Thyroid gland (tissue), 4 donors: Measurements from ENCODE around the gene TSGA10. TPM values are rescaled to one million over a fixed set of nuclear protein-coding genes. Genes with fewer than 3 reads are reported as not detected.
A peak's percentile ranks its signal among the peaks of the same experiment; 100 is the strongest.

Experiments used
- DNase-seq, 2 donors: peaks; one replicate each; pipeline ENCODE4 v3.0.0-alpha.2; 2019
- H3K27ac ChIP-seq, 3 donors: fragments of 200-600 bp; sonication (generic); 1 replicate in 2 of 3; 2 replicates in 1 of 3; pipeline ENCODE4 v1.5.1; 2016 to 2019; ENCODE audit warnings: mild to moderate bottlenecking in 1 of 3, moderate library complexity in 1 of 3
- H3K27me3 ChIP-seq: fragments of 200-600 bp; sonication (generic); one replicate; pipeline ENCODE4 v1.5.1; 2019
- H3K36me3 ChIP-seq, 2 donors: fragments of 200-600 bp; sonication (generic); one replicate each; pipeline ENCODE4 v1.5.1; 2016 to 2019
- H3K4me1 ChIP-seq, 2 donors: fragments of 200-600 bp; sonication (generic); one replicate each; pipeline ENCODE4 v1.5.1; 2017 to 2019
- H3K4me3 ChIP-seq, 3 donors: fragments of 200-600 bp; sonication (generic); replicated peaks in 1 of 3; 1 replicate in 2 of 3; 2 replicates in 1 of 3; pipeline ENCODE4 v1.5.1; 2016; ENCODE audit warnings: mild to moderate bottlenecking in 1 of 3
- H3K9me3 ChIP-seq: fragments of 200-600 bp; sonication (generic); one replicate; pipeline ENCODE4 v1.5.1; 2017
- CTCF ChIP-seq, 6 experiments: fragments of 200-600 bp in 3 of 6; fragments of 450-650 bp in 3 of 6; sonication (generic) in 3 of 6; IDR thresholded peaks; one replicate each; pipeline ENCODE4 v1.5.1; 2016 to 2019; ENCODE audit warnings: antibody characterized with exemption in 6 of 6, mild to moderate bottlenecking in 2 of 6, inconsistent platforms in 1 of 6, moderate library complexity in 1 of 6
- POLR2A ChIP-seq, 2 donors: fragments of 450-650 bp; IDR thresholded peaks; one replicate each; pipeline ENCODE4 v1.6.1; 2017; ENCODE audit warnings: antibody characterized with exemption in 2 of 2, mild to moderate bottlenecking in 2 of 2, moderate library complexity in 1 of 2
- WGBS, 2 donors: methylation state at CpG; one replicate each; pipeline ENCODE4 v1.1.5; 2017; 5-methylcytosine and 5-hydroxymethylcytosine counted together
- intact Hi-C: fragments of 100-400 bp; cut with DNase I; formaldehyde crosslinking; loops from one replicate; pipeline ENCODE4 v1.15.1; 2023
- total RNA-seq, 4 donors: library from RNA; depleted of rRNA; stranded (reverse); fragments of >200 nt; gene quantifications; one replicate each; pipeline ENCODE4 v1.2.3, GENCODE V29; 2016

The TSGA10 gene
- total RNA-seq, 4 donors from 2014 or later: 16.5 to 35.0 (median 30.7) TPM

- Histone ChIP-seq H3K27me3 (no peaks in the 10 kb centered on the region), H3K4me3 (peak overlapping the region; percentile 68 to 80 (median 80)), H3K36me3 (no peaks in the 10 kb centered on the region), H3K4me1 (peaks cover 14 to 30% of the 10 kb centered on the region in 2 donors), H3K27ac (no peak overlapping the region), H3K9me3 (no peaks in the 10 kb centered on the region)
- no peak for TF ChIP-seq CTCF (IDR thresholded peaks at IDR 0.05)
- no peak for TF ChIP-seq POLR2A (IDR thresholded peaks at IDR 0.05)
- intact Hi-C loops: loop anchor here (10.0 kb wide), 1 partner anchor 153 kb away; the partner anchor contains the start of genes EIF5B and TXNDC9
- 2 to 5% methylated on average over 4 of the region's 4 CpGs for WGBS, 2 donors
- no peak for DNase-seq
Observed at GRCh38 chr2:99181624-99182000, 26.9 kb upstream of the TSGA10 start.

DNA sequence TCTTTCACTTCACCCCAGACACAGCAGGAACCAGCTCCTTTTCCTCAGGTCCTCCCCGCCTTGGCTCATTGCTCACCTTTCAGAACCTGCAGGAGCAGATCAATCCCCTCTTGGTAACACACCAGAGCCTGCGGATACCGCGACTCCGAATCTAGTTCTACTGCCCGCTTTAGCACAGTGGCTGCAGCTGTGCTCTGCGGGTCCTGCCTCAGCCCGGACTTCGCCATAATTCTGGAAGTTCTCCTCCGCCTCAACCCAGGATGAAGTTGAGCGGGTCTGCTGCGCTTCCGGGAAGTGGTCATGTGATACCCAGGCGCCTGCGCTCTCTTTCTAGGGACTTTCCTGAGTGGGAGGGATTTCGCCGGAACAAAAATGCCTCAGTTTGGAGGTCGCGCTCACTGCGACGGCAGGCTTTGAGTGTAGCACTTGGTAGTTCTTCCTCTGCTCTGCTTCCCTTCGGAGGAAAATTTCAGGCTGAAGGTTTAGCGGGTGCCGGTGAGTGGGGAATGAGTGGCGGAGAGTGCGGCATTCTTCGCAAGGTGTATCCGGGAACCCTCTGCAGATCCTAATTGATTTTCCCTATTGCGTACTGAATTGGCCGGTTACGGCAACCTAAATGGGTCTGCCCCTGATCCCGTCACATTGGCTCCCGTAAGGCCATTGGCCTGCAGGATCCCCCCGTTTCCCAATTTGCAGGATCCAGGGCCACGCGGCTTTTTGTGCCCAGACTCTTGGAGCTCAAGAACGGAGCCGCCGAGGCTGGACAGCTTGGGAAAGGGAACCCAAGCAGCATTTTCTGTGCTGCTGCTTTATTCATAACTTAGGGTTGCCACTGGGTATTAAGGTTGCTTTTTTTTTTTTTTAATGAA is 26.2 kb upstream of the TSGA10 start, which contains the start of the genes MITD1 and MRPL30:
MITD1 (minus strand) TSS at position 304 of the 869 bp plus-strand sequence; CDS start at position 227, 77 bp downstream.
MRPL30 (plus strand) TSS at position 430 of the 869 bp plus-strand sequence. CDS start 5,020 bp downstream, outside the sequence.
- WGBS, 2 donors: 0 to 1% methylated on average over 37 to 38 of the region's 39 CpGs
- TF ChIP-seq CTCF (IDR thresholded peaks at IDR 0.05): peak in 1 of 6 experiments; percentile 14
- TF ChIP-seq POLR2A (IDR thresholded peaks at IDR 0.05): peak; percentile 27 to 79
- intact Hi-C loops: loop anchor here (10.0 kb wide), 1 partner anchor 154 kb away; the partner anchor contains the start of genes EIF5B and TXNDC9
- Histone ChIP-seq H3K9me3 (no peaks in the 10 kb centered on the region), H3K27ac (peak within 1 kb of the TSS in 2 of 3 donors; percentile 57 to 64), H3K36me3 (no peaks in the 10 kb centered on the region), H3K4me1 (peaks cover 14 to 30% of the 10 kb centered on the region in 2 donors), H3K27me3 (no peaks in the 10 kb centered on the region), H3K4me3 (peak within 1 kb of the TSS; percentile 68 to 80 (median 80))
- DNase-seq: peak; percentile 92

DNA sequence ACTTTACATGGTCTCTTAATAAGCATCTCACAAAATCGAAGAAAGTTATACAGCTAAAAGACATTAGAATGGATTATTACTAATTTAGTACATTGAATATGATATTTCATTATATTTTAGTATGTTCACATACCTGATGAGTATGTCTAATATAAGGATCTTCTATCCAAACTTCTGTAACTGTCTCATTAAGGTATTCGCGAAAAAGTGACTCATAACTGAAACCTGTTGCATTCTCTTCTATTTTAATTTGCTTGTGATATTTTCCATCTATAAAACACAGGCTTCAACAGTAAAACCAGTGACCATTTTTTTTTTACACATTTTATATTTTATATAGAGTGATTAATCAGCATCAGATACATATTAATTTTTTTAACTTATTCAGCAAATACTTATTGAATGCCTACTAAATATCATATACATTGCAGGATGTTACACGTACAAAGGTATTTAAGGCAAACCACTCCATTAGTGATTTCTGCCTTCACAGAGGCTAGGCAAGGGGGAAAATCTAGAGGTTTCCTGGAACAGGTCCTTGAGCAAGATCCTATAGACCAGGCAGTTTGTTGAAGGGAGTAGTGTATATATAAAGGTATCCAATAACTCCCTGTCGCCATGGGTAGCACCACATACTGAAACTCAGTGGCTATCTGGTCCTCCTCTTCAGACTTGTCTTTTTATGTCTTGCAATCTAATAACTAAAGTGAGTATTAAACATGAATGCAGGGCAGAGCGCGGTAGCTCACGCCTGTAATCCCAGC is 16.8 kb upstream of the TSGA10 start:
- intact Hi-C loops: no loop called here
- no peak for TF ChIP-seq POLR2A (IDR thresholded peaks at IDR 0.05)
- TF ChIP-seq CTCF (IDR thresholded peaks at IDR 0.05): no peak
- H3K4me3 ChIP-seq: no peak overlapping the region
- no peaks in the 10 kb centered on the region for H3K9me3 ChIP-seq
- no peak for DNase-seq
- H3K4me1 ChIP-seq: peaks cover 0 to under 1% of the 10 kb centered on the region in 2 donors
- 95% methylated on average over 8 of the region's 8 CpGs for WGBS, 2 donors
- H3K27ac ChIP-seq: no peak overlapping the region
- H3K27me3 ChIP-seq: no peaks in the 10 kb centered on the region
- H3K36me3 ChIP-seq: peaks cover 0 to 9% of the 10 kb centered on the region in 2 donors

- TF ChIP-seq CTCF (IDR thresholded peaks at IDR 0.05) (no peak), POLR2A (IDR thresholded peaks at IDR 0.05) (no peak)
- no peak overlapping the region for H3K27ac ChIP-seq
- no peaks in the 10 kb centered on the region for H3K27me3 ChIP-seq
- peaks cover 0 to 9% of the 10 kb centered on the region in 2 donors for H3K36me3 ChIP-seq
- no peak overlapping the region for H3K4me3 ChIP-seq
- DNase-seq: no peak
- H3K9me3 ChIP-seq: no peaks in the 10 kb centered on the region
- 55 to 76% methylated on average over 1 of the region's 1 CpG for WGBS, 2 donors
- H3K4me1 ChIP-seq: peaks cover 5 to 8% of the 10 kb centered on the region in 2 donors
- intact Hi-C loops: no loop called here
Observed at GRCh38 chr2:99169534-99169933, 14.8 kb upstream of the TSGA10 start.
